ENCODE data around the gene SPRED3.
"Not testable (repeated sequence)": the region's sequence is repeated elsewhere in the genome, so short reads cannot be mapped to it uniquely, and the experiment has no call there.

SPRED3 gene

DNA sequence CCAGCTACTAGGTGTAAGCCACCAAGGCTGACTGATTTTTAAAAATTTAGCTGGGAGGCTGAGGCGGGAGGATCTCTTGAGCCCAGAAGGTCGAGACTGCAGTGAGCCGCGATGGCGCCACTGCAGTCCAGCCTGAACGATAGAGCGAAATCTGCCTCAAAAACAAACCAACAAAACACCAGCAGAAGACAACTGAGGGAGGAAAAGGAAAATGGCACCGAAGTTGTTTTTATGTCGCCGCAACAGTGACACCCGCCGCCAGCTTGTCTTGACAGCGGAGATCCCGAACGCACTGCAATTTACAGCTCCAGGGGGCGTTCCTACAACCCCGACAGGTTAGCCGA lies 14.1 kb downstream of the SPRED3 start:
- peak overlapping the region; percentile 92 for H3K4me3 ChIP-seq
- no peak for DNase-seq (ENCODE audit: low spot score)
- H3K27ac ChIP-seq = no peak overlapping the region
- TF ChIP-seq, protein P1, sequence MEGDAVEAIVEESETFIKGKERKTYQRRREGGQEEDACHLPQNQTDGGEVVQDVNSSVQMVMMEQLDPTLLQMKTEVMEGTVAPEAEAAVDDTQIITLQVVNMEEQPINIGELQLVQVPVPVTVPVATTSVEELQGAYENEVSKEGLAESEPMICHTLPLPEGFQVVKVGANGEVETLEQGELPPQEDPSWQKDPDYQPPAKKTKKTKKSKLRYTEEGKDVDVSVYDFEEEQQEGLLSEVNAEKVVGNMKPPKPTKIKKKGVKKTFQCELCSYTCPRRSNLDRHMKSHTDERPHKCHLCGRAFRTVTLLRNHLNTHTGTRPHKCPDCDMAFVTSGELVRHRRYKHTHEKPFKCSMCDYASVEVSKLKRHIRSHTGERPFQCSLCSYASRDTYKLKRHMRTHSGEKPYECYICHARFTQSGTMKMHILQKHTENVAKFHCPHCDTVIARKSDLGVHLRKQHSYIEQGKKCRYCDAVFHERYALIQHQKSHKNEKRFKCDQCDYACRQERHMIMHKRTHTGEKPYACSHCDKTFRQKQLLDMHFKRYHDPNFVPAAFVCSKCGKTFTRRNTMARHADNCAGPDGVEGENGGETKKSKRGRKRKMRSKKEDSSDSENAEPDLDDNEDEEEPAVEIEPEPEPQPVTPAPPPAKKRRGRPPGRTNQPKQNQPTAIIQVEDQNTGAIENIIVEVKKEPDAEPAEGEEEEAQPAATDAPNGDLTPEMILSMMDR (IDR thresholded peaks at IDR 0.05) = no peak

DNA sequence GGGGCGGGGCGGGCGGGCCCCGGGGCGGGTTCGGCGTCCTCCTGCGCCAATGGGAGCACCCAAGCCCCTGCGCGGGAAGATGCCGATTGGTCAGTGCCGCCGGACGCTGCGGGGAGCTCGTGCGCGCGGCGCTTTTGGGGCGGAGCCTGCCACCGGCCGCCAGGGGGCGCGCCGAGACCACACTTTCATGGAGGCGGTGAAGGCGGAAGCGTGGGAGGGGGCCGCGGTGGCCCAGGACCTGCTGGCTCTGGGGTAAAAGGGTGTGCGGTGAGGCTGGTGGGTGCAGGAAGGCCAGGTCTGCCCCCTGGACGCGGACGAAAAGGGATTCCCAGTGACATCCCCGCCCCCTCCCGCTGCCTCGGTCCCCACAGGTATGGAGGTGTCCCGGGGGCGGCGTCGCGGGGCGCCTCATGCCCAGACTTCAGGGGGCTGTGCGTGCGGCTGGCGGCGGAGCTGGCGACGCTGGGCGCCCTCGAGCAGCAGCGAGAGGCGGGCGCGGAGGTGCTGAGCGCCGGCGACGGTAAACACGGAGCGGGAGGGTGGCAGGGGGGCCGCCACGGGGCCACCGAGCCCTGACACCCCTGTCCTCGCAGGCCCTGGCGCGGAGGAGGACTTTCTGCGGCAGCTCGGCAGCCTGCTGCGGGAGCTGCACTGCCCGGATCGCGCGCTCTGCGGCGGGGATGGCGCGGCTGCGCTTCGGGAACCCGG lies 14.6 kb downstream of the SPRED3 start, which contains the start of gene FAM98C:
TSS of gene FAM98C (plus strand) at position 127 of the 708 bp plus-strand sequence. CDS start at position 188, 61 bp downstream.
- peak within 1 kb of the TSS; percentile 67 to 85 for H3K27ac ChIP-seq
- TF ChIP-seq, protein P1 (IDR thresholded peaks at IDR 0.05) = peak; percentile 95
- DNase-seq (ENCODE audit: low spot score) = peak; percentile 98
- peak within 1 kb of the TSS; percentile 92 for H3K4me3 ChIP-seq

DNA sequence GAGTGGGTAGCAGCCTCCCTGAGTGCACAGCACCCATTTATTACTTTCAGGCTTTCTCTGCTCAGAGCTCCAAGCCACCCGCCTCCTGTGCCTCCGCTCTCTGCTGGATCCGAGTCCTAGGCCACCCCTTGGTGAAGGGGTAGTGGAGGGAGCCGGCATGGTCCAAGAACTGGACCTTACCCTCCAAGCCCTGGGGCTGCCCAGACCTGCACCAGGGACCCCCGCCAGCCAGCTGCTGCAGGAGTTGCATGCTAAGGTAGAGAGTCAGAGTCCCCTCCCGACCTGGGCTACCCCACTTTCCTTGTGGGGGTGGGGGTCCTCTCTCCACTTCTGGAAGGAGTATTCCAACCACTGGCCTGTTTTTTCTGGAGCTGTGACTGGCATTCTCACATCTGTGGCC lies 16.4 kb downstream of the SPRED3 start:
- TF ChIP-seq, protein P1 (IDR thresholded peaks at IDR 0.05) = no peak
- Histone ChIP-seq H3K4me3 (no peak overlapping the region), H3K27ac (no peak overlapping the region)
- no peak for DNase-seq (ENCODE audit: low spot score)

DNA sequence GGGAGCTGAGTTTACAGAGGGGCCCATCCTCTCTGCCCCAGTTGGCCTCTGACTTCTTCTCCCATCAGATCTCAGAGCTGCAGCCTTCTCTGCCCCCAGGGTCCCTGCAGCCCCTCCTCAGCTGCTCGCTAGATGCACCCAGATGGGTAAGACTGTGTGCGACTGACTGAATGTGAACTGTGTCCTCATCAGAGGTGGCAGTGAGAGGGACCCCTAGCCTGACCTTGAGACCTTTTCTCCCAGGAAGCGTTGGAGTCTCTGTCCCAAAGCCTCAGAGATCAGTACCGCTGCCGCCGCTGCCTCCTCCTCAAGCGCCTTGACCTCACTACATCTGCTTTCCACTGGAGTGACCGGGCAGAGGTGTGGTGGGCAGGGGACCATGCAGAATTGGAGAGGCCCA lies 16.8 kb downstream of the SPRED3 start:
- DNase-seq (ENCODE audit: low spot score) = no peak
- TF ChIP-seq, protein P1 (IDR thresholded peaks at IDR 0.05) = no peak
- H3K4me3 ChIP-seq = no peak overlapping the region
- no peak overlapping the region for H3K27ac ChIP-seq

DNA sequence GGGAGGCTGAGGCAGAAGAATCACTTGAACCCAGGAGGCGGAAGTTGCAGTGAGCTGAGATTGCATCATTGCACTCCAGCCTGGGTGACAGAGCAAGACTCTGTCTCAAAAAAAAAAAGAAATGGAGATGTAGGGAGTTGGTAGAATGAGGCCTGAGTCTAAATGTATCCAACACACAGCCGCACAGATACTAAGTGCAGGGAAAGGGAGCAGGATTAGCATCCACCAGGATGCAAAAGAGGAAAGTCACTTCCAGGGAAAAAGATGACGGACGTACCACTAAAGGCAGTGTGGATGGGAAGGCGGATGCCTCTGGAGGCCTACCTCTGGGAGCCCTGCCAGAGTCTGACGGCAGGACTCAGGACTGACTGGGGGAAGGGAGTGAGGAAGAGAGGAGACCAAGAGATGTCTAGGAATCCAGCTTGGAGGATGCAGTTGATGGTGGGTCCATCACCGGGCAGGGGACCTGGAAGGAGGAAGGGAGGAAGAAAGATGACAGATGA lies 21.2 kb downstream of the SPRED3 start:
- Histone ChIP-seq H3K4me3 (no peak overlapping the region), H3K27ac (no peak overlapping the region)
- DNase-seq (ENCODE audit: low spot score) = no peak
- TF ChIP-seq, protein P1 (IDR thresholded peaks at IDR 0.05) = no peak

DNA sequence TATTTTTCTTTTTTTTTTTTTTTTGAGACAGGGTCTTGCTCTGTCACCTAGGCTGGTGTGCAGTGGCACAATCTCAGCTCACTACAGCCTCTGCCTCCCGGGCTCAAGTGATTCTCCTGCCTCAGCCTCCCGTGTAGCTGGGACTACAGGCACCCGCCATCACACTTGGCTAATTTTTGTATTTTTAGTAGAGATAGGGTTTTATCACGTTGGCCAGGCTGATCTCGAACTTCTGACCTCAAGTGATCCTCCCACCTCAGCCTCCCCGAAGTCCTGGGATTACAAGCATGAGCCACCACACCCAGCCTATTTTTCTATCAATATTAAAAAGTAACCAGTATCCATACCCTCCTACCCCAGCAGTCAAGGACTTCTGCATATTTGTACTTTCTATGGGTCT lies 21.9 kb downstream of the SPRED3 start:
- not testable (repeated sequence) for DNase-seq (ENCODE audit: low spot score); H3K27ac ChIP-seq; H3K4me3 ChIP-seq

DNA sequence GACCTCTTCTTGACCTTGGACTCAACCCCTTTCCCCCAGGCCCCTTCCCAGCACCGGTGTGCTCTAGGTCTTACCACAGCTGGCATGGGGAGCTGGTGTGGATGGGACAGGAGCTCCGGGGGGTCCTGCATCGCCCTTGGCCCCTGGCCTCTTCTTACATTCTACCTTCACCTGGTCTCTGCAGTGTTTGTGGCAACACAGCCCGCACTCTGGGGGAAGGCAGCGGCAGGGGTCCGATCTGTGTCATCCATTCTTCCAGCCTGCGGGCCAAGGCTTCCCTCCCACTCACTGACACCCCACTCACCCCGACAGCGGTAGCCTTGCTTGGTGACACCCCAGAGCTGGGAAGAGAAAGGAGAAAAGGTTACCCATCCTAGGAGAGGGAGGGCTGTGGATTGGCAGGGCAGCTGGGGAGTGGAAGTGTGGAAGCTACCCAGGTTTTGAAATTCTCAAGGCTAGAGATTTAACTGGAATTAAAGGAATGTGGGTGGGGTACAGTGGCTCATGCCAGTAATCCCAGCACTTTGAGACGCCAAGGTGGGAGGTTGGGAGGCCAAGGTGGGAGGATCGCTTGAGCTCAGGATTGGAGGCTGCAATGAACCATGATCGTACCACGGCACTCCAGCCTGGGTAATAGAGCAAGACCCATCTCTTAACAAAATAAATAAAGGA lies 22.7 kb downstream of the SPRED3 start:
- Histone ChIP-seq H3K27ac (no peak overlapping the region), H3K4me3 (no peak overlapping the region)
- DNase-seq (ENCODE audit: low spot score) = no peak
- TF ChIP-seq, protein P1 (IDR thresholded peaks at IDR 0.05) = no peak

DNA sequence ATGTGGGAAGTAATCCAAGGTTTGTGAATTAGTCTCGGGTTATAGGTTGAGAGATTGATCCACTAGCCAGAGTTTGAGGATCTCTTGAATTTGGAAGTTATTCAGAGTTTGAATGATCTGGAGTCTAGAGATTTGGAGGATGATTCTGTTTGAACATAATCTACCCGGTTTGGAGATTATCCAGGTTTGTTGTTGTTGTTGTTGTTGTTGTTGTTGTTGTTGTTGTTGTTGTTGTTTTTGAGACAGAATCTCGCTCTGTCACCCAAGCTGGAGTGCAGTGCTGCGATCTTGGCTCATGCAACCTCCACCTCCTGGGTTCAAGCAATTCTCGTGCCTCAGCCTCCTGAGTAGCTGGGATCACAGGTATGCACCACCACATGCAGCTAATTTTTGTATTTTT lies 23.4 kb downstream of the SPRED3 start:
- DNase-seq (ENCODE audit: low spot score); H3K27ac ChIP-seq: not testable (repeated sequence)

More for the DNA sequence above, 23.4 kb downstream of the SPRED3 start:
- H3K4me3 ChIP-seq = not testable (repeated sequence)
